8988T (cell line): ENCODE data around the gene LSM4.

Experiments
- DNase-seq: peaks from one replicate; pipeline ENCODE4 v3.0.0; 2011

The LSM4 gene

GRCh38 chr19:18310118-18310909, 12.6 kb downstream of the LSM4 start:
- no peak for DNase-seq

GRCh38 chr19:18309525-18310064, 13.3 kb downstream of the LSM4 start:
- no peak for DNase-seq

GRCh38 chr19:18308948-18309325, 13.9 kb downstream of the LSM4 start:
- DNase-seq = no peak

- no peak for DNase-seq
Observed at GRCh38 chr19:18308051-18308947, 14.6 kb downstream of the LSM4 start.

GRCh38 chr19:18307271-18307681, 15.6 kb downstream of the LSM4 start:
- DNase-seq = no peak

DNA sequence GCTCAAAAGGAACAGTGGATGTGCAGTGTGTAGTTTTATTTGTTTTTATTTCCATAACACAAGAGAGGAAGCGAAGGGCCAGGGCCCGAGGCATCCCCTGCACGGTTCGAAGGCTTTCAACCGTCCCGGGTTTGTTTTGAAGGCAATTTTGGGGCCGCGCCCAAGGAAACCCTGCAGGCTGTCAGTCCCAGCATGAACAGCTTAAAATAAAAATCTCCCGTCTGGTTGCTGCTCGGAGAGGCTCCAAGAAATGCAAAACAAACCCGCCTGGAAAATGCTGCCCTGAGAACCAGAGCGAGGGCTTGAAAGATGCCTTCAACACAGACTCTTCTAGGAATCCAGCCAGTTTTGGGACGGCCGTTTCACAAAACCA, 16.0 kb downstream of the LSM4 start:
- no peak for DNase-seq

GRCh38 chr19:18306209-18306887, 16.5 kb downstream of the LSM4 start:
- no peak for DNase-seq

- DNase-seq = peak; percentile 71
Observed at GRCh38 chr19:18304458-18305310, 18.2 kb downstream of the LSM4 start.

DNA sequence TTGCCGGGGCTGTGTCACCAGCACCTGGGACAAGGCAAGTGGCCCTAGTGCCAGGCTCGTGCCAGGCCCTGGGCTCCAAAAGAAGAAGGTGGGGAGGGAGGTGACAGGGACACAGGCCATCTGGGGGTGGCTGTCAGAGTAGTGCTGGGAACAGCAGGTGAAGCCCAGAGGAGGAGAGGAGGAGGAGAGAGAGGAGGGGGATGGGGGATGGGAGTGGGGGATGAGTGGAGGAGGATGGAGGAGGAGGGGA, 18.7 kb downstream of the LSM4 start:
- DNase-seq = no peak

DNA sequence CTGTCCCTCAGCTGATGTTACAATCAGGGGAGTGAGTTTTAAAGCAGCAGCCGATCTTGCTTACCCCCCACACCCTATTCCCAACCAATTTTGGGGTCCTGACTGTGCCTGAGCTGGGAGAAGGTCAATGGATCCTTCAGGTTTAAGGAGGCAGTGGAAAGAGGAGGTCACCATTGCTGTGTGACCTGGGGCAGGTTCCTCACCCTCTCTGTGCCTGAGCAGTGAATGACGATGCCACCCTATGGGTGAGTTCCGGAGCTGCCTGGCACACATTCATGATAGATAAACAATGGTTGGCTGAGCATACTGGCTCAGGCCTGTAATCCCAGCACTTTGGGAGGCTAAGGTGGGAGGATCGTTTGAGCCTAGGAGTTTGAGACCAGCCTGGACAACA, 21.2 kb downstream of the LSM4 start:
- no peak for DNase-seq

GRCh38 chr19:18300930-18301717, 21.8 kb downstream of the LSM4 start:
- DNase-seq = no peak

- no peak for DNase-seq
Observed at GRCh38 chr19:18299654-18300053, 23.2 kb downstream of the LSM4 start.

DNA sequence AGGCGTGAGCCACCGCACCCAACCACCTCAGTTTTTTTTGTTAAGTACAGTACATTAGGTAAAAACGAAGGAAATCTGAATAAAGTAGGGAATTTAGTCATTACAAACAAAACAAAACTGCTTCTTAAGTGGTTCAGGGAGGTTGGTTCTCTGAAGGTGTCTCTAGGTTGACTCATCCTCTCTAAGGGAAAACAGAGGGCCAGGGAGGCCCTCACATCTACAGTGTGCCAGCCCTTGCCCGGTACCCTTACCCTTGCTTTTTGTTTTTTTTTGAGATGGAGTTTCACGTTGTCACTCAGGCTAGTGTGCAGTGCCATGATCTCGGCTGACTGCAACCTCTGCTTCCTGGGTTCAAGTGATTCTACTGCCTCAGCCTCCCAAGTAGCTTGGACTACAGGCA, 24.3 kb downstream of the LSM4 start:
- no peak for DNase-seq

DNA sequence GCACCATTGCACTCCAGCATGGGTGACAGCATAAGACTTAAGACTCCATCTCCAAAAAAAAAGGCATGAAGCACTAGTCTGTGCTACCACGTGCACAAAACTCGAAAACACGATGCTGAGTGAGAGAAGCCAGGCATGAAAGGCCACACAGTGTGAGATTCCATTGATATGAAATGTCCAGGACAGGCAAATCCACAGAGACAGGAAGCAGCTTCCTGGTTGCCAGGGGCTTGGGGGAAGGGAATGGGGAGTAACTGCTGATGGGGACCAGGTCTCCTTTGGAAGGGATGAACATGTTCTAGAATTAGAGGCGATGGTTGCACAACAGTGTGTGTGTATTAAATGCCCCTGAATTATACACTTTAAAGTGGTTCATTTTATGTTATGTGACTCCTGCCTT, 25.6 kb downstream of the LSM4 start:
- DNase-seq = no peak

DNA sequence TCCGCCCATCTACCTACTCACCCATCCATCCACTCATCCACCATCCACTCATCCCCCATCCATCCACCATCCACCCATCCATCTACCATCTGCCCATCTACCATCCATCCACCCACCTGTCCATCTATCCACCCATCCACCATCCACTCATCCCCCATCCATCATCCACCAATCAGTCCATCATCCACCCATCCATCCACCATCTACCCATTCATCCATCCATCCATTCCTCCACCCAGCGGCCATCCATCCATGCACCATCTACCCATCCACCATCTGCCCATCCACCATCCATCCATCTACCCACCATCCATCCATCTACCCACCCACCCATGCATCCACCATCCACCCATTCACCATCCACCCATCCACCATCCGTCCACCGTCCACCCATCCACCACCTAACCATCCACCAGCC, 27.8 kb downstream of the LSM4 start:
- no peak for DNase-seq

DNA sequence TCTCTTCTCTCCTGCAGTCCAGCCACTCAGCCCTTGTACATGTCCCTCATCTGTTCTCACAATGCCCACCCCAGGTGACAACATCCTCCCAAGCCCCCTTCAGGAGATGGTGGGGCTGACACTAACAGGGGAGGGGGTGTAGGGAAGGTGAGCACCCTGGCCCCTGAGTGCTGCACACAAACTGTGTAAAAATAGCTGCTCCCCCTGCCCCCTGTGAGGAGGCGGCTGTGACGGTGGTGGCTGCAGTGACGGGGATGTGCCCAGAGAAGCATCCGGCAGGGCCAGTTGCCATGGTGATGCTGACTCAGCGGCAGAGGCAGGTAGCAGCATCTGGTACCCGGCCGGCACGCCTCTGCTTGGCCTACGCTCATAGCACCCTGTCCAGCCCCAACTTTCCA, 28.4 kb downstream of the LSM4 start:
- no peak for DNase-seq

DNA sequence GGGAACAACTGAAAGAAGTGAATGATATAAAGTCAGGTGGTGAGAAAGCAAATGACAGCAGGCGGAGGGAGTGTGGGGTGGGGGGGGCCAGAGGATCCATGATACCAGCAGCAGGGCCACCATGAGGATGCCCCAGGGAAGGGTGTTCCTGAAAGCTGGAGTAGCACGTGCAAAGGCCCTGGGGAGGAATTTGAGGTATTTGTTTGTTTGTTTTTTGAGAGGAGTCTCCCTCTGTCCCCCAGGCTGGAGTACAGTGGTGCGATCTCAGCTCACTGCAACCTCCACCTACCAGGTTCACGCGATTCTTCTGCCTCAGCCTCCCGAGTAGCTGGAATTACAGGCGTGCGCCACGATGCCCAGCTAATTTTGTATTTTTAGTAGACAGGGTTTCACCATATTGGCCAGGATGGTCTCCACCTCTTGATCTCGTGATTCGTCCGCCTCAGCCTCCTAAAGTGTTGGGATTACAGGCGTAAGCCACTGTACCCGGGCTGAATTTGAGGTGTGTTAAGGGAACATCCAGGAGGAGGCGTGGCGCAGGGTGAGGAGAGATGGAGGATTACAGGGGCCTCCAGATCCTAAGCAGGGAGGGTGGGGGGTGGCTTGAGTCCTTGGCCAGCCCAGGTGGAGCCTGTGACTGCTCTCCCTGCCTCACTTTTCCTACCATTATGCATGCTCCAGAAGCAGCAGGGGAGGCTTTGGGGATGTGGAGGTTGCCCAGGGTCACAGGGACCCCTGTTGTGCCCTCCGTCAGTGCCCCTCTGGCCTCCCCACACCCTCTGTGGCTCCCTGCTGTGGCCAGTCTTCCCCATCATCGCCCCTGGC, 29.0 kb downstream of the LSM4 start:
- no peak for DNase-seq

DNA sequence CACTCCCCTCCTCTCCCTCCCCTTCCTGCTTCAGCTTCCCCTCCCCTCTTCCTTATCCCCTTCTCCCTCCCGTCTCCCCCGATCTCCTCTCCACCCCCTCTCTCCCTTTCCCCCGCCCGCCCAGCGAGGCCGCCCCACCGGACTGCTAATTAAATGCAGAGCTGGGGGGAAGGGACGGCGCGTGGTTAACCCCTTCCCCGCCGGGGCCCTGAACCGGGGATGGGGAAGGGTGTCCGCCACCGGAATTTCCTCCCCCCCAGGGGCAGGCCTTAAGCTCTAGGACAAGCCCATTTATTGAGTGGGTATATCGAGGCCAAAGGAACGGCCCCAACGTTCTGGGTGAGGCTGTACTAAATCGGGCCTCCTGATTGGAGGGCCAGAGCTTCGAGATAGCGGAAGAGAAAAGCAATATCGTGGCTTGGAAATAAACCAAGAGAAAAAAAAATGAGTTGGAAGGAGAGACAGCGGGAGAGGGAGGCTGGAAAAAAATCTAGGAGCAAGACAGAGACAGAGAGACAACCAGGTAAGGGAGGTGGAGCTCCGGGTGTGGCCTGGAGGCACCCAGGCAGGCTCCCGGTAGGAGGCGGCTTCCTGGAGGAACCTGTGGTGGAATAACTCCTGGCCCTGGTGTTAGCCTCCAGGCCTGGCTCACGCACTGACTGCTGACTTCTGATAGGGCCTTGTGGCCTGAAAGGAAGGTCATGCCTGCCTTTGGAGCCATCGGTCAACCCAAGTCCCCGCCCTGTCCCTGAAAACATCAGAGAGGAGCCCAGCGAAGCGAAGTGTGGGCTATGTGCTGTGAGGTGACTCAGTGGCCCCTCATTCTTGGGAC, 29.9 kb downstream of the LSM4 start:
- DNase-seq = no peak

DNA sequence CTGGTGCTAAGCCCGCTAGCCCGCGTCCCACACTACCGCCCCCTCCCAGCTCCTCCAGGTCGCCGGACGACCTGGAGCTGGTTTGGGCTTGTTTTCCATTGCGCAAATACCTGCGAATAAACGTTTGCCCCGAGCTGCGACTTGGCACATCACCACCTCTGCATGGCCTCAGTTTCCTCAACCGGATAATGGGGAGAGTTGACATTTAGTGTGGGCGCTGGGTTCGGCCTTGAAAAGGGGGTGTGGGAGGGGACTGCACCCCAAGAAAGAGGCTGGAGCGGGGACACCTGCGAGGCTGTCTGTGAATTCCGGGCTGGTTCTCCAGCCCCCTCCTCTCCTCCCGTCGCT, 30.4 kb downstream of the LSM4 start:
- DNase-seq = no peak
